Cardiac fibroblast (primary cell): ENCODE data around the gene GHITM.
"Not testable (repeated sequence)": the region's sequence is repeated elsewhere in the genome, so short reads cannot be mapped to it uniquely, and the experiment has no call there.

Source experiments
- DNase-seq, 2 donors: peaks; one replicate each; pipeline versions ENCODE4 v3.0.0 to v3.0.0-alpha.2; 2010; ENCODE audit warnings: low read depth in 2 of 2
- H3K4me3 ChIP-seq, 2 donors: replicated peaks in 1 of 2; 1 replicate in 1 of 2; 2 replicates in 1 of 2; pipeline ENCODE4 v1.5.1; 2011; ENCODE audit warnings: low read depth in 2 of 2, low read length in 2 of 2, mild to moderate bottlenecking in 2 of 2, moderate library complexity in 1 of 2
- TF ChIP-seq, protein P1 (sequence below): IDR thresholded peaks from one replicate; pipeline ENCODE4 v1.5.1; 2011; ENCODE audit warnings: low read depth, mild to moderate bottlenecking, low read length, inconsistent platforms

The GHITM gene

GRCh38 chr10:84114088-84114667 is 25.1 kb upstream of the GHITM start:
- no peak overlapping the region for H3K4me3 ChIP-seq
- TF ChIP-seq, protein P1, sequence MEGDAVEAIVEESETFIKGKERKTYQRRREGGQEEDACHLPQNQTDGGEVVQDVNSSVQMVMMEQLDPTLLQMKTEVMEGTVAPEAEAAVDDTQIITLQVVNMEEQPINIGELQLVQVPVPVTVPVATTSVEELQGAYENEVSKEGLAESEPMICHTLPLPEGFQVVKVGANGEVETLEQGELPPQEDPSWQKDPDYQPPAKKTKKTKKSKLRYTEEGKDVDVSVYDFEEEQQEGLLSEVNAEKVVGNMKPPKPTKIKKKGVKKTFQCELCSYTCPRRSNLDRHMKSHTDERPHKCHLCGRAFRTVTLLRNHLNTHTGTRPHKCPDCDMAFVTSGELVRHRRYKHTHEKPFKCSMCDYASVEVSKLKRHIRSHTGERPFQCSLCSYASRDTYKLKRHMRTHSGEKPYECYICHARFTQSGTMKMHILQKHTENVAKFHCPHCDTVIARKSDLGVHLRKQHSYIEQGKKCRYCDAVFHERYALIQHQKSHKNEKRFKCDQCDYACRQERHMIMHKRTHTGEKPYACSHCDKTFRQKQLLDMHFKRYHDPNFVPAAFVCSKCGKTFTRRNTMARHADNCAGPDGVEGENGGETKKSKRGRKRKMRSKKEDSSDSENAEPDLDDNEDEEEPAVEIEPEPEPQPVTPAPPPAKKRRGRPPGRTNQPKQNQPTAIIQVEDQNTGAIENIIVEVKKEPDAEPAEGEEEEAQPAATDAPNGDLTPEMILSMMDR: peak; percentile 16
- DNase-seq: peak in 1 of 2 donors; percentile 3

- H3K4me3 ChIP-seq, DNase-seq: not testable (repeated sequence)
These were observed 22.1 kb upstream of the GHITM start for GRCh38 chr10:84117204-84117603.

DNA sequence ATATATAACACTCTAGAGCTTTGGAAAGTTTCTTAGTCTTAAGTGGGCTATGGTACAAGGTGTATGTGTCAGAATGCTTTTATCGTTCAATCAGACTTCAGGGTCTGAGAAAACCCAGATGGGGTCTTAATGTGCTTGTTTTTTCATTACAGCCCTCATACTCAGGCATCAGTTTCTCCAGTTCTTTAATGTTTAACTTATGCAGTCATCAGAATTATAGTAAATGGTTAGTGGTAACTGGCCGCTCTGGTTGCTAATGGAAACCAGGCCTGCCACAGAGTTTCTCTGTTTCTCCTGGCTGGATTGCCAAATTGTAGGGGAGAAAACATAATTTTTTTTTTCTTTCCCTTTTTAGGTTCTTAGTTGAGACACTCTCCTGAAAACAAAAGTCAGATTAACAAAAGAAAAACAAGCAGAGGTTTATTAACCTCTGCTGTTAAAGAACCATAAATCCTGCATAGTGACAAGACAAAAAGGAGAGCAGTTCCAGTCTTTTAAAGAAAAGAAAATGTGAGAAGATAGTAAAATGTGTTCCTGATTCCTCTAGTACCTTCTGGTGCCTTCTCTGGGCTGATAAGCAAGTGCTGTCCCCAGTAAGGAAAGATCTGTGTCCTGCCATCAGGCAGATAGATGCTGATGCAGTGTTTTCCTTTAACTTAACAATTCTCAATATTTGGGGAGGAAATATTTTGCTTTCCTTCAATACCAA is 21.5 kb upstream of the GHITM start:
- no peak overlapping the region for H3K4me3 ChIP-seq
- no peak for DNase-seq
- TF ChIP-seq, protein P1: no peak

DNA sequence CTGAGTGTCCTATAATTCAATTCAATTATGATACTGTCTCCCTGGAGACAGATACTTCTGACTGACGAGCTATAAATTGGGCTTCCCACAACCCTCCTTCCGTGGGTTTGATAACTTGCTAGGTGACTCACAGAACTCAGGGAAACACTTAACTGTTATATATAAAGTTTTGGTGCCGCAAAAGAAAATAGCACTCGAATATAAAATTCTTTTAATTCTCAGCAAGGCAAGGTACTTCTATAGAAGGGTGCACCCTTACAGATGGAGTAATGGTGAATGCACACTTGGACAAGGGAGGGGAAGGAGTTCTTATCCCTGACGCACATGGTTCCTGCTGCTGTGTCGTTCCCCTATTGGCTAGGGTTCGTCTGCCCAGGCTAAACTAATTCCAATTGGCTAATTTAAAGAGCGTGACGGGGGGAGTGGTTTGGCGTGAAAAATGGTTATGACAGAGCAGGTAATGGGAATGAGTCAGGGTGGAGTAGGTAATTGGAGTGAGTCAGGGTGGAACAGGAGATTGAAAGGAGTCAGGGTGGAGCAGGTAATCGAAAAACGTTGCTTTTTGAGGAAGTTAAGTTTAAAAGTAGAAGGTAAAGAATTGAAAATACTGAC is 20.8 kb upstream of the GHITM start:
- no peak overlapping the region for H3K4me3 ChIP-seq
- DNase-seq: no peak
- TF ChIP-seq, protein P1: no peak

- DNase-seq: no peak
- TF ChIP-seq, protein P1: no peak
- no peak overlapping the region for H3K4me3 ChIP-seq
These were observed 15.9 kb upstream of the GHITM start for GRCh38 chr10:84123362-84123761.

GRCh38 chr10:84125910-84126784 is 13.2 kb upstream of the GHITM start:
- not testable (repeated sequence) for DNase-seq

DNA sequence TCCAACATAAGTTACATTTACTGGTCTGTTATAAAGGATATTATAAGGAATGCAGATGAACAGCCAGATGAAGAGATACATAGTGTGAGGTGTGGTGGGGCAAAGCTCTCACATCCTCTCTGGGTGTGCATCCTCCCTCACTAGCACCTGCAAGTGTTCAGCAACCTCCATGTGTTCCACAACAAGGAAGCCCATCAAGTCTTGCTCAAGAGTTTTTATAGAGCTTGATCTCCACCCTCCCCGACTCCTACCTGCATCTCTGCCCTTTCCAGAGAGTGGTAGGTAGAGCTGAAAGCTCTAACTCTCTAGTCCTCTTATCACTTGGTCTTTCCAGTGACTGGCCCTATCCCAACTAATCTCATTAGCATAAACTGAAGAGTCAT is 12.5 kb upstream of the GHITM start:
- H3K4me3 ChIP-seq: no peak overlapping the region
- TF ChIP-seq, protein P1: no peak
- no peak for DNase-seq

More at GRCh38 chr10:84125910-84126784, 13.2 kb upstream of the GHITM start:
- not testable (repeated sequence) for H3K4me3 ChIP-seq
